Measurements from ENCODE around the gene PTGER1. TPM values are rescaled to one million over a fixed set of nuclear protein-coding genes. Genes with fewer than 3 reads are reported as not detected.

The PTGER1 gene
- total and polyA plus RNA-seq, 2 of the 4 experiments (the other 2 are of a cell fraction), result 0.54 to 0.60 TPM

GRCh38 chr19:14517446-14517839 is 42.3 kb upstream of the PTGER1 start:
- ATAC-seq (ENCODE audit: low read depth) (peak; percentile 1; the same call in 1 of the 2 replicates), DNase-seq (peak; percentile 28)
- Histone ChIP-seq H3K4me1 (ENCODE audit: control insufficient read depth, insufficient read depth, low read length) (peaks cover 17% of the 10 kb centered on the region), H4K8ac (ENCODE audit: low read depth in 2 of 2, low read length in 2 of 2) (peak overlapping the region; percentile 3 to 41; a peak in 3 of 4 replicates), H2AK5ac (ENCODE audit: low read depth, low read length) (peak overlapping the region; percentile 83; the same call in 1 of the 2 replicates), H2BK5ac (ENCODE audit: low read depth, low read length, poor library complexity, severe bottlenecking) (peak overlapping the region; percentile 86), H4K5ac (ENCODE audit: low read depth, low read length) (no peak overlapping the region; the same call in 1 of the 2 replicates), H3K18ac (ENCODE audit: low read depth, low read length) (peak overlapping the region; percentile 61; the same call in 1 of the 2 replicates), H2BK20ac (ENCODE audit: low read depth, low read length) (no peak overlapping the region), H3K27ac (ENCODE audit: insufficient read depth, low read length) (peak overlapping the region; percentile 78), H3K9me3 (ENCODE audit: control insufficient read depth, insufficient read depth, low read length) (no peaks in the 10 kb centered on the region), H3K4me2 (ENCODE audit: low read depth, low read length) (peak overlapping the region; percentile 98), H3K14ac (replicated peaks; ENCODE audit: low read depth, low read length) (peak overlapping the region; percentile 96), H3K27me3 (ENCODE audit: control insufficient read depth, insufficient read depth, low read length) (no peaks in the 10 kb centered on the region), H3K4me3 (ENCODE audit: insufficient read depth, low read depth, low read length) (peak overlapping the region; percentile 85), H3K9me1 (ENCODE audit: insufficient read depth, low read length) (peaks cover 19% of the 10 kb centered on the region), H4K20me1 (ENCODE audit: insufficient read depth, low read length) (peaks cover 41% of the 10 kb centered on the region), H4K91ac (ENCODE audit: insufficient read depth, low read depth, low read length) (peak overlapping the region; percentile 71), H2AFZ (replicated peaks; ENCODE audit: low read length, poor library complexity) (peak overlapping the region; percentile 95), H3K79me1 (ENCODE audit: low read depth in 1 of 2, low read length in 2 of 2) (peaks cover 23 to 54% of the 10 kb centered on the region in 2 experiments), H2BK15ac (ENCODE audit: low read depth, low read length) (no peak overlapping the region), H2BK120ac (ENCODE audit: low read depth, low read length) (no peak overlapping the region), H3K23ac (ENCODE audit: low read depth, low read length) (peak overlapping the region; percentile 87), H3K4ac (ENCODE audit: low read depth, low read length) (peak overlapping the region; percentile 93), H2AK9ac (replicated peaks; ENCODE audit: low read depth, low read length, poor library complexity) (peak overlapping the region; percentile 98), H3K56ac (ENCODE audit: extremely low read depth, insufficient read depth, low read length) (peak overlapping the region; percentile 75), H3K9ac (ENCODE audit: low read depth, low read length) (peak overlapping the region; percentile 87), H3K36me3 (ENCODE audit: control insufficient read depth, insufficient read depth, low read length) (peaks cover 27% of the 10 kb centered on the region)
- ChIA-PET CTCF (interaction anchor here (0.7 kb wide), 1 partner anchor 9 kb away, joined by 3 read pairs; no protein-coding TSS in a partner anchor), POLR2A (ENCODE audit: unreplicated experiment) (interaction anchor here (1.4 kb wide), 1 partner anchor 18 kb away, joined by 4 read pairs; no protein-coding TSS in a partner anchor)
- TF ChIP-seq SMC3 (IDR thresholded peaks at IDR 0.05; ENCODE audit: low read depth, low read length) (no peak), CTCF (conservative IDR thresholded peaks at IDR 0.05; ENCODE audit: low read depth, low read length) (no peak), RAD21 (IDR thresholded peaks at IDR 0.05; ENCODE audit: low read length) (no peak), CEBPB (IDR thresholded peaks at IDR 0.05; ENCODE audit: low read depth, low read length) (no peak), MXI1 (IDR thresholded peaks at IDR 0.05; ENCODE audit: borderline replicate concordance, low read depth, low read length) (0 out of 2 replicates have a peak, but pooled peaks have one; percentile 4), POLR2A (IDR thresholded peaks at IDR 0.05; ENCODE audit: low read depth, low read length) (no peak)
- 0% methylated on average over 12 of the region's 32 CpGs; no CpG with 5 or more reads in 1 of the 2 experiments for WGBS, 2 experiments (ENCODE audit: extremely low coverage in 2 of 2, insufficient read length in 1 of 2)
- dilution Hi-C loops (cut with HindIII; ENCODE audit: low sequenced_read_pairs, unreplicated experiment) (no loop called here), in situ Hi-C loops (cut with MboI; ENCODE audit: low sequenced_read_pairs) (no loop called here), intact Hi-C loops (cut with micrococcal nuclease) (no loop called here)
- no TSS peak for BruUV-seq (replicated peaks)
